Left renal pelvis (tissue), 4 donors: Measurements from ENCODE around the gene FGFR2. TPM values are rescaled to one million over a fixed set of nuclear protein-coding genes. Genes with fewer than 3 reads are reported as not detected.
"Not testable (repeated sequence)": the region's sequence is repeated elsewhere in the genome, so short reads cannot be mapped to it uniquely, and the experiment has no call there.

Source experiments
- DNase-seq, 4 donors: peaks; one replicate each; pipeline ENCODE4 v3.0.0-alpha.2; 2013; ENCODE audit warnings: low read depth in 4 of 4, low spot score in 3 of 4
- polyA plus RNA-seq, 4 donors: library from polyadenylated mRNA; unstranded; fragments of 120-200 nt; gene quantifications; one replicate each; pipeline ENCODE4 v1.2.1, GENCODE V29; 2013; ENCODE audit not compliant: insufficient read length in 4 of 4

Gene FGFR2
- polyA plus RNA-seq, 4 donors = 47.0 to 107 (median 104) TPM

- DNase-seq = no peak
Observed at GRCh38 chr10:121526135-121526790, 72.0 kb downstream of the FGFR2 start.

- peak in 1 of 4 donors; percentile 72 for DNase-seq
Observed at GRCh38 chr10:121525251-121526134, 72.8 kb downstream of the FGFR2 start.

GRCh38 chr10:121524157-121524817, 74.0 kb downstream of the FGFR2 start:
- no peak for DNase-seq

GRCh38 chr10:121522831-121523230, 75.4 kb downstream of the FGFR2 start:
- no peak for DNase-seq

- DNase-seq = no peak
Observed at GRCh38 chr10:121521794-121522556, 76.3 kb downstream of the FGFR2 start.

GRCh38 chr10:121520526-121520925, 77.7 kb downstream of the FGFR2 start:
- DNase-seq = not testable (repeated sequence)

GRCh38 chr10:121519901-121520493, 78.2 kb downstream of the FGFR2 start:
- no peak for DNase-seq

GRCh38 chr10:121519411-121519810, 78.8 kb downstream of the FGFR2 start:
- no peak for DNase-seq

GRCh38 chr10:121518333-121518732, 79.9 kb downstream of the FGFR2 start:
- no peak for DNase-seq

- no peak for DNase-seq
Observed at GRCh38 chr10:121516093-121516865, 82.0 kb downstream of the FGFR2 start.

- DNase-seq = no peak
Observed at GRCh38 chr10:121514141-121514865, 83.9 kb downstream of the FGFR2 start.

- DNase-seq = no peak
Observed at GRCh38 chr10:121511943-121512342, 86.3 kb downstream of the FGFR2 start.

- DNase-seq = no peak
Observed at GRCh38 chr10:121511460-121511859, 86.8 kb downstream of the FGFR2 start.

GRCh38 chr10:121510201-121510771, 88.0 kb downstream of the FGFR2 start:
- no peak for DNase-seq

- no peak for DNase-seq
Observed at GRCh38 chr10:121509796-121510195, 88.4 kb downstream of the FGFR2 start.

- no peak for DNase-seq
Observed at GRCh38 chr10:121509112-121509511, 89.1 kb downstream of the FGFR2 start.

- DNase-seq = no peak
Observed at GRCh38 chr10:121503587-121504051, 94.6 kb downstream of the FGFR2 start.

- no peak for DNase-seq
Observed at GRCh38 chr10:121501796-121502195, 96.4 kb downstream of the FGFR2 start.
